Measurements from ENCODE around the gene WDR36.

- TF ChIP-seq CTCF (IDR thresholded peaks at IDR 0.05 in 4 of 5, conservative IDR thresholded peaks at IDR 0.05 in 1 of 5) (no peak), POLR2A (IDR thresholded peaks at IDR 0.05) (no peak)
These were observed 50.8 kb downstream of the WDR36 start for GRCh38 chr5:111142932-111143331.
